GM23338 (cell line): Measurements from ENCODE around the gene MED27.

Experiments
- EZH2 ChIP-seq: fragments of 200-600 bp; sonication (generic); IDR thresholded peaks from one replicate; pipeline ENCODE4 v1.8.0; 2017; ENCODE audit warnings: antibody characterized with exemption, mild to moderate bottlenecking, low read depth; ENCODE audit not compliant: unreplicated experiment
- EZH2phosphoT487 ChIP-seq: fragments of 200-600 bp; sonication (generic); IDR thresholded peaks from one replicate; pipeline ENCODE4 v1.8.1; 2018; ENCODE audit warnings: antibody characterized with exemption; ENCODE audit not compliant: unreplicated experiment
- JUNB ChIP-seq: IDR thresholded peaks from one replicate; pipeline ENCODE4 v1.6.1; 2016; ENCODE audit warnings: antibody characterized with exemption; ENCODE audit not compliant: unreplicated experiment
- NANOG ChIP-seq: IDR thresholded peaks from 2 replicates; pipeline ENCODE4 v1.6.1; 2016; ENCODE audit warnings: antibody characterized with exemption, borderline replicate concordance
- POLR2AphosphoS5 ChIP-seq: IDR thresholded peaks from 2 replicates; pipeline ENCODE4 v1.6.1; 2016; ENCODE audit warnings: antibody characterized with exemption, low read depth
- ZNF114 ChIP-seq: fragments of 250-450 bp; sonication (Bioruptor Pico); IDR thresholded peaks from 2 replicates; pipeline ENCODE4 v1.5.0; 2020; ENCODE audit warnings: mild to moderate bottlenecking, moderate library complexity
- ZNF331 ChIP-seq: fragments of 250-450 bp; sonication (Bioruptor Pico); IDR thresholded peaks from 2 replicates; pipeline ENCODE4 v1.5.0; 2020; ENCODE audit warnings: low read depth, mild to moderate bottlenecking, moderate library complexity
- TF ChIP-seq, protein P1 (sequence below), 2 experiments: fragments of 200-600 bp in 1 of 2; sonication (generic) in 1 of 2; conservative IDR thresholded peaks; 2 replicates each; pipeline versions ENCODE4 v1.5.1 to v1.6.1; 2016 to 2017; ENCODE audit warnings: antibody characterized with exemption in 2 of 2, low read depth in 2 of 2, mild to moderate bottlenecking in 2 of 2, moderate library complexity in 1 of 2
- TF ChIP-seq, protein P2 (sequence below): IDR thresholded peaks from one replicate; pipeline ENCODE4 v1.6.1; 2018; ENCODE audit warnings: antibody characterized with exemption; ENCODE audit not compliant: unreplicated experiment
- TF ChIP-seq, protein P3 (sequence below): IDR thresholded peaks from 2 replicates; pipeline ENCODE4 v1.6.1; 2016; ENCODE audit warnings: antibody characterized with exemption

DNA sequence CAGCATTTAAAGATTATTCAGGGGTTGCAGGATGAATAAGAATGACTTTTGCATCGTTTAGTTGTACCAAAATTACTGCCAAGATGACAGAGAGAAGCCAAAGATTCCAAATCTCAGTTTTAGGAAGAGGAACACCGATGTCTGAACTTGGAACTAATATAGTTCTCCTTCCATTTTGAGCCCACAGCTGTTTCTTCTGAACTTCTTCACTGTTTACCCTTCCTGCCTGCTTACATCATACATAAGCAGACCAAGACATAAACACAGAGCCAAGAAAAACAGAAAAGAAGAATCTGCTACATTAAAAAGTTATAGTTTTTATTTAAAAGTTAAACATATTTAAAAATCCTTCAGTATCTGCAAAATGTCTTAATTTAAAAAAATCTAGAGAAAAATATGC is 192.8 kb downstream of the MED27 start:
- TF ChIP-seq, protein P1, sequence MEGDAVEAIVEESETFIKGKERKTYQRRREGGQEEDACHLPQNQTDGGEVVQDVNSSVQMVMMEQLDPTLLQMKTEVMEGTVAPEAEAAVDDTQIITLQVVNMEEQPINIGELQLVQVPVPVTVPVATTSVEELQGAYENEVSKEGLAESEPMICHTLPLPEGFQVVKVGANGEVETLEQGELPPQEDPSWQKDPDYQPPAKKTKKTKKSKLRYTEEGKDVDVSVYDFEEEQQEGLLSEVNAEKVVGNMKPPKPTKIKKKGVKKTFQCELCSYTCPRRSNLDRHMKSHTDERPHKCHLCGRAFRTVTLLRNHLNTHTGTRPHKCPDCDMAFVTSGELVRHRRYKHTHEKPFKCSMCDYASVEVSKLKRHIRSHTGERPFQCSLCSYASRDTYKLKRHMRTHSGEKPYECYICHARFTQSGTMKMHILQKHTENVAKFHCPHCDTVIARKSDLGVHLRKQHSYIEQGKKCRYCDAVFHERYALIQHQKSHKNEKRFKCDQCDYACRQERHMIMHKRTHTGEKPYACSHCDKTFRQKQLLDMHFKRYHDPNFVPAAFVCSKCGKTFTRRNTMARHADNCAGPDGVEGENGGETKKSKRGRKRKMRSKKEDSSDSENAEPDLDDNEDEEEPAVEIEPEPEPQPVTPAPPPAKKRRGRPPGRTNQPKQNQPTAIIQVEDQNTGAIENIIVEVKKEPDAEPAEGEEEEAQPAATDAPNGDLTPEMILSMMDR (conservative IDR thresholded peaks at IDR 0.05; ENCODE audit: low read depth in 2 of 2): no peak
- TF ChIP-seq JUNB (no peak), POLR2AphosphoS5 (no peak), EZH2 (no peak), EZH2phosphoT487 (no peak), ZNF331 (CRISPR knock-in tag) (no peak), NANOG (no peak), ZNF114 (CRISPR knock-in tag) (no peak)
- TF ChIP-seq, protein P2, sequence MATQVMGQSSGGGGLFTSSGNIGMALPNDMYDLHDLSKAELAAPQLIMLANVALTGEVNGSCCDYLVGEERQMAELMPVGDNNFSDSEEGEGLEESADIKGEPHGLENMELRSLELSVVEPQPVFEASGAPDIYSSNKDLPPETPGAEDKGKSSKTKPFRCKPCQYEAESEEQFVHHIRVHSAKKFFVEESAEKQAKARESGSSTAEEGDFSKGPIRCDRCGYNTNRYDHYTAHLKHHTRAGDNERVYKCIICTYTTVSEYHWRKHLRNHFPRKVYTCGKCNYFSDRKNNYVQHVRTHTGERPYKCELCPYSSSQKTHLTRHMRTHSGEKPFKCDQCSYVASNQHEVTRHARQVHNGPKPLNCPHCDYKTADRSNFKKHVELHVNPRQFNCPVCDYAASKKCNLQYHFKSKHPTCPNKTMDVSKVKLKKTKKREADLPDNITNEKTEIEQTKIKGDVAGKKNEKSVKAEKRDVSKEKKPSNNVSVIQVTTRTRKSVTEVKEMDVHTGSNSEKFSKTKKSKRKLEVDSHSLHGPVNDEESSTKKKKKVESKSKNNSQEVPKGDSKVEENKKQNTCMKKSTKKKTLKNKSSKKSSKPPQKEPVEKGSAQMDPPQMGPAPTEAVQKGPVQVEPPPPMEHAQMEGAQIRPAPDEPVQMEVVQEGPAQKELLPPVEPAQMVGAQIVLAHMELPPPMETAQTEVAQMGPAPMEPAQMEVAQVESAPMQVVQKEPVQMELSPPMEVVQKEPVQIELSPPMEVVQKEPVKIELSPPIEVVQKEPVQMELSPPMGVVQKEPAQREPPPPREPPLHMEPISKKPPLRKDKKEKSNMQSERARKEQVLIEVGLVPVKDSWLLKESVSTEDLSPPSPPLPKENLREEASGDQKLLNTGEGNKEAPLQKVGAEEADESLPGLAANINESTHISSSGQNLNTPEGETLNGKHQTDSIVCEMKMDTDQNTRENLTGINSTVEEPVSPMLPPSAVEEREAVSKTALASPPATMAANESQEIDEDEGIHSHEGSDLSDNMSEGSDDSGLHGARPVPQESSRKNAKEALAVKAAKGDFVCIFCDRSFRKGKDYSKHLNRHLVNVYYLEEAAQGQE: no peak
- TF ChIP-seq, protein P3, sequence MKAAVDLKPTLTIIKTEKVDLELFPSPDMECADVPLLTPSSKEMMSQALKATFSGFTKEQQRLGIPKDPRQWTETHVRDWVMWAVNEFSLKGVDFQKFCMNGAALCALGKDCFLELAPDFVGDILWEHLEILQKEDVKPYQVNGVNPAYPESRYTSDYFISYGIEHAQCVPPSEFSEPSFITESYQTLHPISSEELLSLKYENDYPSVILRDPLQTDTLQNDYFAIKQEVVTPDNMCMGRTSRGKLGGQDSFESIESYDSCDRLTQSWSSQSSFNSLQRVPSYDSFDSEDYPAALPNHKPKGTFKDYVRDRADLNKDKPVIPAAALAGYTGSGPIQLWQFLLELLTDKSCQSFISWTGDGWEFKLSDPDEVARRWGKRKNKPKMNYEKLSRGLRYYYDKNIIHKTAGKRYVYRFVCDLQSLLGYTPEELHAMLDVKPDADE: no peak
